ENCODE measurements around the gene BIN2. TPM values are rescaled to one million over a fixed set of nuclear protein-coding genes. Genes with fewer than 3 reads are reported as not detected.
"Not testable (repeated sequence)": the region's sequence is repeated elsewhere in the genome, so short reads cannot be mapped to it uniquely, and the experiment has no call there.

Gene BIN2
- polyA plus RNA-seq, 4 donors = 2.4 to 4.0 (median 3.3) TPM

DNA sequence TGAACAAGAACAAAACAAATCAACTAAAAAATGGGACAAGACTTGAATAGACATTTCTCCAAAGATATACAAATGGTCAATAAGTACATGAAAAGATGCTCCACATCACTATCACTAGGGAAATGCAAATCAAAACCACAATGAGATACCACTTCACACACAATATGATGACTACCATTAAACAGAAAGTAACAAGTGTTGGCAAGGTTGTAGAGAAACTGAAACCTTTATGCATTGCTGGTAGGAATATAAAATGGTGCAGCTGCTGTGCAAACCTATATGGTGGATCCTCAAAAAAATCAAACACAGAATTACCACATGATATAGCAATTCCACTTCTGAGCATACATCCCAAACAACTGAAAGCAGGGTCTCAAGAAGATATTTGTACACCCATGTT, 59.0 kb downstream of the BIN2 start:
- DNase-seq (ENCODE audit: low read depth in 4 of 4, low spot score in 3 of 4) = no peak

- no peak for DNase-seq (ENCODE audit: low read depth in 4 of 4, low spot score in 3 of 4)
These were observed 59.7 kb downstream of the BIN2 start for GRCh38 chr12:51264297-51264696.

DNA sequence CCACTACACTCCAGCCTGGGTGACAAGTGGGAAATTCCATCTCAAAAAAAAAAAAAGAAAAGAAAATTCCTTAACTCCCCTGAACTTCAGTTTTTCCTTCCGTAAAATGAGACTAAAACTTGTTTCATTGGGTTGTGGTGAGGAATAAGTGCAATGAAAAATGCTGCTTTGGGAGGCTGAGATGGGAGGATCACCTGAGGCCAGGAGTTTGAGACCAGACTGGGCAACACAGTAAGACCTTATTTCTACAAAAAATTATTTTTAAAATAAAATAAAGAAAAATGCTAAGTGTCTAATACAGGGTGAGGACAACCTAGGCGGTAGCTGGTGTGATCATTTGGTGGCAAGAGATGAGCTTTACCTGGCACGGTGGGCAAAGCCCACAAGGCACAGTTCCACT, 60.6 kb downstream of the BIN2 start:
- no peak for DNase-seq (ENCODE audit: low read depth in 4 of 4, low spot score in 3 of 4)

- DNase-seq (ENCODE audit: low read depth in 4 of 4, low spot score in 3 of 4) = peak in 1 of 4 donors; percentile 53
These were observed 61.2 kb downstream of the BIN2 start for GRCh38 chr12:51262758-51263177.

DNA sequence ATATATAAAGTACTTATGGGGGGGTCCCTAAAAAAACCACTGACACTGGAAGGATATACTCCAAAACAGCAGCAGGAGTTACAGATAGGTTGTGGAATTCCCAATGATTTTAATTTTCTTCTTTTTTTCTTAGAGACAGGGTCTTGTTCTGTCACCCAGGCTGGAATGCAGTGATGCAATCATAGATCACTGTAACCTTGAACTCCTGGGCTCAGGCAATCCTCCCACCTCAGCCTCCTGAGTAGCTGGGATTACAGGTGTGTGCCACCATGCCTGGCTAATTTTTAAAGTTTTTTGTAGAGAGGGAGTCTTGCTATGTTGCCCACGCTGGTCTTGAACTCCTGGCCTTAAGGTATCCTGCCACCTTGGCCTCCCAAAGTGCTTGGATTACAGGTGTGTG, 64.4 kb downstream of the BIN2 start:
- not testable (repeated sequence) for DNase-seq (ENCODE audit: low read depth in 4 of 4, low spot score in 3 of 4)

- no peak for DNase-seq (ENCODE audit: low read depth in 4 of 4, low spot score in 3 of 4)
These were observed 69.4 kb downstream of the BIN2 start for GRCh38 chr12:51254536-51254935.

GRCh38 chr12:51253276-51253675, 70.7 kb downstream of the BIN2 start:
- no peak for DNase-seq (ENCODE audit: low read depth in 4 of 4, low spot score in 3 of 4)

- DNase-seq (ENCODE audit: low read depth in 4 of 4, low spot score in 3 of 4) = no peak
These were observed 76.3 kb downstream of the BIN2 start for GRCh38 chr12:51247523-51248206.

GRCh38 chr12:51246254-51246853, 77.6 kb downstream of the BIN2 start:
- DNase-seq (ENCODE audit: low read depth in 4 of 4, low spot score in 3 of 4) = no peak

DNA sequence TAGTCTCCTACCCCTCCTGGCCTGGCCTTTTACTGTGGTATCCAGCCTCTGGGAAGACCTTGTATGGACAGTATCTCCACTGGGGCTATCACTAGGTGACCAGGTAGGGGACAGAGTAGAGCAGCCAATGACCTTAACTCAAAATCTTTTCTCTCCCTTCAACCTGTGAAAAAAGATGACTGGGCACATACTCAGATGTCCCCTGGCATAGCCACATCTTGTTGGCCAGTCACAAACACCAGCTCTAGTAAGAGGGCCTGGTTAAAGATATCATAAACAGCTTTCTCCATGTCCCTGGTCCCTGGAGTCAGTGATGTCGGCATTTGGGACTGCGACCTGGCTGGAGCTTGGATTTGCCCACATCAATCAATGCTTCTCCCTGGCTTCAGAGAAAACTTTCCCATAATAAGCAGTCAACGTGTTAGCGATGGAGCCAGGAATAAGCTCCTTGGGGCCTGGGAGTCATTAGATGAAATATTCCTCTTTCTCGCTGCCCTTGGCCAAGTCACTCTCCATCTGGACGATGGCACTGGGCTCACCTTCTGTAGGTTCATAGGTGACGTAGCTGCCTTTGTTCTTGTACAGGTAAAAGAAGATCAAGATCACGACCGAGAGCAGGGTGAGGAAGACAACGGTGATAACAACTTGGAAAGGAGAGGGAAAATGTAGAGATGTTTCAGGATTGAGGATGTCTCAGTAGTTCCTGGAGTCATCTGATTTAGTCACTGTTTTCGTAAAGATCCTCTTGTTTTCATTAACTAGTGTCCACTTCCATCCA, 78.3 kb downstream of the BIN2 start:
- DNase-seq (ENCODE audit: low read depth in 4 of 4, low spot score in 3 of 4) = no peak

- DNase-seq (ENCODE audit: low read depth in 4 of 4, low spot score in 3 of 4) = no peak
These were observed 79.7 kb downstream of the BIN2 start for GRCh38 chr12:51244269-51244668.

DNA sequence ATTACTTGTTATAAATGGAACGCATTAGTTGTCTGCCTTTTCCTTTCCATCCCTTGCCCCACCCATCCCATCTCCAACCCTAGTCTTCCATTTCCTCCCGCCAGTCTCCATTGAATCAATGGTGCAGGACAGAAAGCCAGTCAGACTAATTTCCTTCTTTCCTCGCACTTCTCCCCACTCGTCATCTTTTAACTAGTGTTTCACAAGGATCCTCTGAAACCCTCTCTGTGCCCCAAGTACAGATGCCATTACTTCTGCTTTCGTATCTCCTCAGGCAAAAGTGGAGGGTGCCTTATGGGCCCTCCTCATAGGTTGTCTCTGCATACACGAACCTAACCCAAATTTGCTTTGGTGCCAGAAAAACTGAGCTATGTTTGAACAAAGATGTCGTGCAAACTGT, 81.1 kb downstream of the BIN2 start:
- DNase-seq (ENCODE audit: low read depth in 4 of 4, low spot score in 3 of 4) = no peak

GRCh38 chr12:51242120-51242519, 81.9 kb downstream of the BIN2 start:
- DNase-seq (ENCODE audit: low read depth in 4 of 4, low spot score in 3 of 4) = no peak

DNA sequence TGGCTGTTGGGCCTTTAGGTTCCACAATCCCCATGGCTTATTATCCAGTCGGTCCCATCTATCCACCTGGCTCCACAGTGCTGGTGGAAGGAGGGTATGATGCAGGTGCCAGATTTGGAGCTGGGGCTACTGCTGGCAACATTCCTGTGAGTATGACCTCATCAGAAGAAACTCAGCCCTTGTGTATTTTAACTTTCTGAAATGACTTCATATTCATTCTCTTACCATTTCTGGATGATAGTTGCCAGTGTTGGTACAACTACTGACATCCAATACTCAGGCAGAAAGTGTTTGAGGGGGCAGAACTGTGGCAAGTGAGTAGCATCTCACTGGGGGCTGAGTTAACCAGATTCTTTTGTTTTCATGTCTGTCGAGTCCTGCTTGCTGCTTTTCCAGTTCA, 83.0 kb downstream of the BIN2 start:
- DNase-seq (ENCODE audit: low read depth in 4 of 4, low spot score in 3 of 4) = no peak

- DNase-seq (ENCODE audit: low read depth in 4 of 4, low spot score in 3 of 4) = peak; percentile 82 to 92 (median 89)
These were observed 85.3 kb downstream of the BIN2 start, which contains the start of gene DAZAP2 for GRCh38 chr12:51238510-51239334. Gene DAZAP2 (plus strand): TSS chr12:51238826. CDS start chr12:51238908, 82 bp downstream.

GRCh38 chr12:51238037-51238509, 85.9 kb downstream of the BIN2 start:
- no peak for DNase-seq (ENCODE audit: low read depth in 4 of 4, low spot score in 3 of 4)

DNA sequence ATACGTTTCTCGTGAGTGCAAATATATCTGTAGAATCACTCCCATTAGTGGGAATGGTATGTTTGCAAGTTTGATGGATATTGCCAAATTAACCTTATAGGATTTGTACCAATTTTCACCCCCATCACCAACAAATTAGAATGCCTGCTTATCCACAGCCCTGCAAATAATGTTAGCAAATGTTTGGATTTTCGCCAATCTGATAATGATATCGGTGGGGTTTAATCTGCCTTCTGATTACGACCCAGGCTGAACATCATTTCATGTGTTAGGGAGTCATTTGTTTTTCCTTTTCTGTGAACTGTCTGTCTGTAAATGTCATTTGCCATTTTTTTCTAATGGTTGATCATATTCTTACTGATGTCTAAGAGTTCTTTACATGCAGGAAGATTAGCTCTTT, 89.4 kb downstream of the BIN2 start:
- DNase-seq (ENCODE audit: low read depth in 4 of 4, low spot score in 3 of 4) = no peak

GRCh38 chr12:51232642-51233041, 91.3 kb downstream of the BIN2 start:
- no peak for DNase-seq (ENCODE audit: low read depth in 4 of 4, low spot score in 3 of 4)

Measured in left renal pelvis (tissue), 4 donors.